IPS-NIHi11 (cell line): ENCODE data around the gene DPP9.
"Not testable (repeated sequence)": the region's sequence is repeated elsewhere in the genome, so short reads cannot be mapped to it uniquely, and the experiment has no call there.

ENCODE experiments used
- DNase-seq: peaks from one replicate; pipeline ENCODE4 v3.0.0; 2012; ENCODE audit warnings: mixed read lengths, low spot score

DPP9 gene

GRCh38 chr19:4723595-4724514 is at the start of gene DPP9:
Gene DPP9, minus strand, starts transcription at chr19:4723842. Its CDS starts 3,936 bp downstream, at chr19:4719906.
- DNase-seq: peak; percentile 100

- no peak for DNase-seq
Observed at GRCh38 chr19:4773047-4773640, 49.5 kb upstream of the DPP9 start.

GRCh38 chr19:4772566-4772965 is 48.9 kb upstream of the DPP9 start:
- no peak for DNase-seq

- peak; percentile 94 for DNase-seq
Observed at GRCh38 chr19:4768934-4769777, 45.5 kb upstream of the DPP9 start.

GRCh38 chr19:4764393-4764660 is 40.7 kb upstream of the DPP9 start:
- no peak for DNase-seq

- no peak for DNase-seq
Observed at GRCh38 chr19:4763021-4763420, 39.4 kb upstream of the DPP9 start.

GRCh38 chr19:4760285-4760650 is 36.6 kb upstream of the DPP9 start:
- DNase-seq: no peak

GRCh38 chr19:4759388-4760284 is 36.0 kb upstream of the DPP9 start:
- peak; percentile 100 for DNase-seq

GRCh38 chr19:4758659-4759058 is 35.0 kb upstream of the DPP9 start:
- no peak for DNase-seq

GRCh38 chr19:4758082-4758481 is 34.4 kb upstream of the DPP9 start:
- DNase-seq: no peak

GRCh38 chr19:4755459-4755858 is 31.8 kb upstream of the DPP9 start:
- no peak for DNase-seq

GRCh38 chr19:4754248-4754647 is 30.6 kb upstream of the DPP9 start:
- DNase-seq: no peak

GRCh38 chr19:4749870-4750590 is 26.4 kb upstream of the DPP9 start:
- no peak for DNase-seq

GRCh38 chr19:4748589-4748988 is 24.9 kb upstream of the DPP9 start:
- DNase-seq: no peak

- DNase-seq: peak; percentile 29
Observed at GRCh38 chr19:4748185-4748584, 24.5 kb upstream of the DPP9 start.

GRCh38 chr19:4745986-4746385 is 22.3 kb upstream of the DPP9 start:
- DNase-seq: no peak

- DNase-seq: not testable (repeated sequence)
Observed at GRCh38 chr19:4745175-4745574, 21.5 kb upstream of the DPP9 start.

- DNase-seq: no peak
Observed at GRCh38 chr19:4744451-4745174, 21.0 kb upstream of the DPP9 start.

GRCh38 chr19:4742723-4743646 is 19.3 kb upstream of the DPP9 start:
- DNase-seq: no peak
